ENCODE measurements around the gene CCDC71L. TPM values are rescaled to one million over a fixed set of nuclear protein-coding genes. Genes with fewer than 3 reads are reported as not detected.

Gene CCDC71L
- total RNA-seq, 4 donors from 2014 or later = 19.0 to 36.9 (median 22.8) TPM

- no peak for TF ChIP-seq CTCF (IDR thresholded peaks at IDR 0.05)
- TF ChIP-seq POLR2A (IDR thresholded peaks at IDR 0.05) = no peak
- no peak for TF ChIP-seq EP300 (IDR thresholded peaks at IDR 0.05)
- DNase-seq (ENCODE audit: low spot score in 2 of 2) = no peak
- Histone ChIP-seq H3K4me1 (peaks cover 0 to 24% (median 8%) of the 10 kb centered on the region in 4 donors), H3K9me3 (peaks cover 0 to 15% (median 3%) of the 10 kb centered on the region in 4 donors), H3K27me3 (no peaks in the 10 kb centered on the region), H3K36me3 (no peaks in the 10 kb centered on the region), H3K27ac (no peak overlapping the region), H3K4me3 (no peak overlapping the region)
- WGBS, 2 donors = 41% methylated on average over 1 of the region's 1 CpG
Observed at GRCh38 chr7:106618480-106618879, 42.5 kb downstream of the CCDC71L start.

GRCh38 chr7:106617860-106618259 lies 43.1 kb downstream of the CCDC71L start:
- Histone ChIP-seq H3K27ac (no peak overlapping the region), H3K27me3 (no peaks in the 10 kb centered on the region)
- WGBS, 2 donors = 40 to 47% methylated on average over 2 of the region's 2 CpGs

GRCh38 chr7:106616708-106617051 lies 44.3 kb downstream of the CCDC71L start:
- H3K4me3 ChIP-seq = no peak overlapping the region
- no peak overlapping the region for H3K27ac ChIP-seq
- H3K27me3 ChIP-seq = no peaks in the 10 kb centered on the region
- H3K4me1 ChIP-seq = peaks cover 0 to 25% (median 8%) of the 10 kb centered on the region in 4 donors
- no peak for DNase-seq (ENCODE audit: low spot score in 2 of 2)
- peaks cover 0 to 13% (median 2%) of the 10 kb centered on the region in 4 donors for H3K9me3 ChIP-seq
- TF ChIP-seq CTCF (IDR thresholded peaks at IDR 0.05) = no peak
- TF ChIP-seq EP300 (IDR thresholded peaks at IDR 0.05) = no peak
- no peak for TF ChIP-seq POLR2A (IDR thresholded peaks at IDR 0.05)
- H3K36me3 ChIP-seq = no peaks in the 10 kb centered on the region

More at GRCh38 chr7:106617860-106618259, 43.1 kb downstream of the CCDC71L start:
- H3K36me3 ChIP-seq = no peaks in the 10 kb centered on the region
- DNase-seq (ENCODE audit: low spot score in 2 of 2) = no peak
- peaks cover 0 to 15% (median 3%) of the 10 kb centered on the region in 4 donors for H3K9me3 ChIP-seq
- TF ChIP-seq EP300 (IDR thresholded peaks at IDR 0.05) (no peak), CTCF (IDR thresholded peaks at IDR 0.05) (no peak), POLR2A (IDR thresholded peaks at IDR 0.05) (no peak)
- H3K4me3 ChIP-seq = no peak overlapping the region
- H3K4me1 ChIP-seq = peaks cover 0 to 25% (median 8%) of the 10 kb centered on the region in 4 donors

- TF ChIP-seq POLR2A (IDR thresholded peaks at IDR 0.05) (no peak), EP300 (IDR thresholded peaks at IDR 0.05) (no peak), CTCF (IDR thresholded peaks at IDR 0.05) (no peak)
- peaks cover 0 to 29% (median 8%) of the 10 kb centered on the region in 4 donors for H3K4me1 ChIP-seq
- H3K9me3 ChIP-seq = peaks cover 0 to 9% (median 0%) of the 10 kb centered on the region in 4 donors
- H3K27me3 ChIP-seq = no peaks in the 10 kb centered on the region
- no peak overlapping the region for H3K4me3 ChIP-seq
- WGBS, 2 donors = 94 to 95% methylated on average over 3 of the region's 3 CpGs
- no peaks in the 10 kb centered on the region for H3K36me3 ChIP-seq
- H3K27ac ChIP-seq = no peak overlapping the region
- DNase-seq (ENCODE audit: low spot score in 2 of 2) = no peak
Observed at GRCh38 chr7:106615808-106616707, 44.9 kb downstream of the CCDC71L start.

- H3K4me1 ChIP-seq = peaks cover 0 to 30% (median 8%) of the 10 kb centered on the region in 4 donors
- no peaks in the 10 kb centered on the region for H3K27me3 ChIP-seq
- 32 to 35% methylated on average over 2 of the region's 2 CpGs for WGBS, 2 donors
- H3K36me3 ChIP-seq = no peaks in the 10 kb centered on the region
- no peak for DNase-seq (ENCODE audit: low spot score in 2 of 2)
- TF ChIP-seq CTCF (IDR thresholded peaks at IDR 0.05) (no peak), EP300 (IDR thresholded peaks at IDR 0.05) (no peak), POLR2A (IDR thresholded peaks at IDR 0.05) (no peak)
- H3K4me3 ChIP-seq = no peak overlapping the region
- peaks cover 0 to 9% (median 0%) of the 10 kb centered on the region in 4 donors for H3K9me3 ChIP-seq
- peak overlapping the region in 1 of 4 donors; percentile 14 for H3K27ac ChIP-seq
Observed at GRCh38 chr7:106614751-106615150, 46.2 kb downstream of the CCDC71L start.

All from tibial nerve (tissue), 4 donors.